Measurements from ENCODE around the gene GK2.

GRCh38 chr4:79439489-79439888, 31.5 kb upstream of the GK2 start:
- TF ChIP-seq CTCF (IDR thresholded peaks at IDR 0.05) (no peak), POLR2A (IDR thresholded peaks at IDR 0.05) (no peak)
